Ascending aorta (tissue), 2 donors: ENCODE measurements around the gene APOE. TPM values are rescaled to one million over a fixed set of nuclear protein-coding genes. Genes with fewer than 3 reads are reported as not detected.

Source experiments
- DNase-seq, 2 donors: peaks; one replicate each; pipeline ENCODE4 v3.0.0-alpha.2; 2019; ENCODE audit warnings: low spot score in 2 of 2
- H3K27ac ChIP-seq, 2 donors: fragments of 200-600 bp; sonication (generic); one replicate each; pipeline ENCODE4 v1.5.1; 2016 to 2017; ENCODE audit warnings: mild to moderate bottlenecking in 1 of 2
- H3K27me3 ChIP-seq: fragments of 200-600 bp; sonication (generic); one replicate; pipeline ENCODE4 v1.5.1; 2017
- H3K36me3 ChIP-seq, 2 donors: fragments of 200-600 bp; sonication (generic); one replicate each; pipeline ENCODE4 v1.5.1; 2016
- H3K4me1 ChIP-seq, 2 donors: fragments of 200-600 bp; sonication (generic); one replicate each; pipeline ENCODE4 v1.5.1; 2016 to 2017; ENCODE audit warnings: mild to moderate bottlenecking in 1 of 2
- H3K4me3 ChIP-seq, 2 donors: fragments of 200-600 bp; sonication (generic); one replicate each; pipeline ENCODE4 v1.5.1; 2016 to 2017; ENCODE audit warnings: mild to moderate bottlenecking in 1 of 2
- H3K9me3 ChIP-seq, 2 donors: fragments of 200-600 bp; sonication (generic); one replicate each; pipeline ENCODE4 v1.5.1; 2016
- intact Hi-C: fragments of 100-400 bp; cut with DNase I; formaldehyde crosslinking; loops from one replicate; pipeline ENCODE4 v1.15.1; 2023
- total RNA-seq: library from RNA; depleted of rRNA; stranded (reverse); fragments of >200 nt; gene quantifications from one replicate; pipeline ENCODE4 v1.1.0, GENCODE V29; 2016
- TF ChIP-seq, protein P1 (sequence below), 3 experiments: fragments of 200-600 bp in 2 of 3; fragments of 450-650 bp in 1 of 3; sonication (generic) in 2 of 3; IDR thresholded peaks; one replicate each; pipeline ENCODE4 v1.5.1; 2016 to 2019; ENCODE audit warnings: antibody characterized with exemption in 3 of 3, mild to moderate bottlenecking in 1 of 3, moderate library complexity in 1 of 3

Gene APOE
- total RNA-seq, 1 donor from 2014 or later = 436 TPM

GRCh38 chr19:44894052-44894400 lies 11.6 kb upstream of the APOE start:
- Histone ChIP-seq H3K27ac (no peak overlapping the region), H3K9me3 (no peaks in the 10 kb centered on the region), H3K27me3 (no peaks in the 10 kb centered on the region), H3K4me1 (peaks cover 12 to 19% of the 10 kb centered on the region in 2 donors), H3K36me3 (peaks cover 54 to 56% of the 10 kb centered on the region in 2 donors), H3K4me3 (no peak overlapping the region)
- TF ChIP-seq, protein P1, sequence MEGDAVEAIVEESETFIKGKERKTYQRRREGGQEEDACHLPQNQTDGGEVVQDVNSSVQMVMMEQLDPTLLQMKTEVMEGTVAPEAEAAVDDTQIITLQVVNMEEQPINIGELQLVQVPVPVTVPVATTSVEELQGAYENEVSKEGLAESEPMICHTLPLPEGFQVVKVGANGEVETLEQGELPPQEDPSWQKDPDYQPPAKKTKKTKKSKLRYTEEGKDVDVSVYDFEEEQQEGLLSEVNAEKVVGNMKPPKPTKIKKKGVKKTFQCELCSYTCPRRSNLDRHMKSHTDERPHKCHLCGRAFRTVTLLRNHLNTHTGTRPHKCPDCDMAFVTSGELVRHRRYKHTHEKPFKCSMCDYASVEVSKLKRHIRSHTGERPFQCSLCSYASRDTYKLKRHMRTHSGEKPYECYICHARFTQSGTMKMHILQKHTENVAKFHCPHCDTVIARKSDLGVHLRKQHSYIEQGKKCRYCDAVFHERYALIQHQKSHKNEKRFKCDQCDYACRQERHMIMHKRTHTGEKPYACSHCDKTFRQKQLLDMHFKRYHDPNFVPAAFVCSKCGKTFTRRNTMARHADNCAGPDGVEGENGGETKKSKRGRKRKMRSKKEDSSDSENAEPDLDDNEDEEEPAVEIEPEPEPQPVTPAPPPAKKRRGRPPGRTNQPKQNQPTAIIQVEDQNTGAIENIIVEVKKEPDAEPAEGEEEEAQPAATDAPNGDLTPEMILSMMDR (IDR thresholded peaks at IDR 0.05) = no peak
- no peak for DNase-seq
- intact Hi-C loops = no loop called here

DNA sequence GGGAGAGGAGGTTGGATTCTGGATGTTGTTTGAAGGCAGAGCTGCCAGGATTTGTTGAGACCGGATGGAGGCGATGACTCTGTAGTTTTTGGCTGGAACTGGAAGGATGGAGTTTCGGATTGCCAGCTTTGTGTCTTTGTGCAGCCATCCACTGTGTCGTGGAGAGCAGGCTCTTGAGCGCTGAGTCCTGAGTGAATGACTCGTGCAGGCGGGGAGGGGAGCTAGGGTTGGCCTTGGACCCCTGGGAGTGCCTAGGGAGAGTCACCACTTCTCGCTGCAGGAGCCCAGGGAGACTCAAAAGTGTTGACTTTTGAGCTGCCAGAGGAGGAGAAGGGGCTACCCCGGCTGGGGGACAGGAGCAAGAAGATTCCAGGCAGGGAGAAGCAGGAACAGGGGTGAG lies 10.7 kb upstream of the APOE start:
- Histone ChIP-seq H3K36me3 (peaks cover 59 to 61% of the 10 kb centered on the region in 2 donors), H3K9me3 (no peaks in the 10 kb centered on the region), H3K4me1 (peaks cover 8 to 13% of the 10 kb centered on the region in 2 donors), H3K27me3 (no peaks in the 10 kb centered on the region), H3K4me3 (no peak overlapping the region), H3K27ac (no peak overlapping the region)
- TF ChIP-seq, protein P1 (IDR thresholded peaks at IDR 0.05) = no peak
- no peak for DNase-seq
- intact Hi-C loops = no loop called here

DNA sequence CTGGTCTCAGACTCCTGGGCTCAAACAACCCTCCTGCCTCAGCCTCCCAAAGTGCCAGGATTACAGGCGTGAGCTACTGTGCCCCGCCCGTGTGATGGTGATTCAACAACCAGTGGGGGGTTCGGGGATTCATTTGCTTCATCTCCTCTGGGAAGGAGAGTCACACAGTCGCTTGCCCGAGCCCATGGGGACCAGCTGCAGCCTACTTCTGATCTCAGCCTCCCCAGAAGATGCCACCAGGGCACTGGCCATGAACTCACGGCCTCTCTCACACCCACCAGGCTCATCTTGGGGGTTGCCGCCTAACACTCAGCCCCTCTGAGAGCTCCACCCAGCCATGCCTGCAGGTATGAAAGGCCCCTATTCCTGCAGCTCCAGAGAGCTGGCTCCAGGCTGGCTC lies 7.8 kb upstream of the APOE start:
- no peaks in the 10 kb centered on the region for H3K27me3 ChIP-seq
- no peaks in the 10 kb centered on the region for H3K4me1 ChIP-seq
- peaks cover 85 to 89% of the 10 kb centered on the region in 2 donors for H3K36me3 ChIP-seq
- intact Hi-C loops = no loop called here
- TF ChIP-seq, protein P1 (IDR thresholded peaks at IDR 0.05) = no peak
- no peak overlapping the region for H3K4me3 ChIP-seq
- no peaks in the 10 kb centered on the region for H3K9me3 ChIP-seq
- DNase-seq = no peak
- no peak overlapping the region for H3K27ac ChIP-seq

DNA sequence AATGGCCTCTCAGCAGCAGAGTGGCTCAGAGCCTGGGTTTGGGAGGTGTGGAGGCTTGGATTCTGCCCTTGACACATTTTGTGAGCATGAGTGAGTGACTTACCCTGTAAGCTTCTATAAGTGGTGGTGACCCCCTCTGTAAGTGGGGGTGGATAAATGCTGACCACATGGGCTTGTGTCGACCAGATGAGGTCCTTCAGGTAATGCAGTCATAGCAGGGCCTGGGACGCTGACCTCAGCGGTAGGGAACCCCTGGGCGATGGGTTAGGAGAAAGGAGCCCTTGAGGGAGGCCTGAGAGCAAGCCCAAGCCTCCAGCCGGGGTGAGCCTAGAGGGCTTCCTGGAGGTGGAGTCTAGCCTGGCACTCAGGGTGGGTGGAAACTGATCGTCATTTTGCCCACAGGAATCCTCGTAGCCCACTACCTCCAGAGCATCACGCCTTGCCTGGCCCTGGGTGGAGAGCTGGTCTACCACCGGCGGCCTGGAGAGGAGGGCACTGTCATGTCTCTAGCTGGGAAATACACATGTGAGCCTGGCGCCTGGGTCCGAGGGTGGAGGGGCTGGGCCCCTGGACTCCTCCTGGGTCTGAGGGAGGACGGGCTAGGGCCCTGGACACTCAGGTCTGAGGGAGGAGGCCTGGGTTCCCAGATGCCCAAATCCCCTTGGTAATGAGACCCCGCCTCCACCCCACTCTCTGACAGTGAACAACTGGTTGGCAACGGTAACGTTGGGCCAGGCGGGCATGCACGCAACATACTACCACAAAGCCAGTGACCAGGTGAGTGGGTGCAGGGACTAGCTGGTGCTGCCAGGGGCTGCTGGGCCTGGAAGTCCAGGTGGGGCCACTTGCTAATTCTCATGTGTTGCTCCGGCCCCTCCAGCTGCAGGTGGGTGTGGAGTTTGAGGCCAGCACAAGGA lies 5.0 kb upstream of the APOE start:
- H3K27me3 ChIP-seq = peaks cover 1% of the 10 kb centered on the region
- H3K4me1 ChIP-seq = peaks cover 0 to 1% of the 10 kb centered on the region in 2 donors
- H3K36me3 ChIP-seq = peaks cover 61 to 66% of the 10 kb centered on the region in 2 donors
- DNase-seq = no peak
- H3K9me3 ChIP-seq = no peaks in the 10 kb centered on the region
- no peak overlapping the region for H3K27ac ChIP-seq
- H3K4me3 ChIP-seq = no peak overlapping the region
- intact Hi-C loops = loop anchor here (5.0 to 10.0 kb wide), 2 partner anchors 347 to 434 kb away; partner anchors contain the start of gene EXOC3L2
- TF ChIP-seq, protein P1 (IDR thresholded peaks at IDR 0.05) = no peak

- Histone ChIP-seq H3K4me1 (peaks cover 0 to 5% of the 10 kb centered on the region in 2 donors), H3K9me3 (no peaks in the 10 kb centered on the region), H3K36me3 (peaks cover 36 to 42% of the 10 kb centered on the region in 2 donors), H3K27me3 (peaks cover 3% of the 10 kb centered on the region), H3K4me3 (no peak overlapping the region), H3K27ac (no peak overlapping the region)
- intact Hi-C loops = loop anchor here (1.0 to 10.0 kb wide), 3 partner anchors 48 to 432 kb away; partner anchors contain the start of gene EXOC3L2
- no peak for DNase-seq
- TF ChIP-seq, protein P1 (IDR thresholded peaks at IDR 0.05) = no peak
Measured at GRCh38 chr19:44903216-44903601, 2.4 kb upstream of the APOE start.
